Bone marrow (tissue), 2 donors: ENCODE measurements around the gene TNNT3.
"Not testable (repeated sequence)": the region's sequence is repeated elsewhere in the genome, so short reads cannot be mapped to it uniquely, and the experiment has no call there.

Experiments used
- DNase-seq, 2 donors: peaks; one replicate each; lab custom pipeline; 2025; lab: John Stamatoyannopoulos, UW

TNNT3 gene

DNA sequence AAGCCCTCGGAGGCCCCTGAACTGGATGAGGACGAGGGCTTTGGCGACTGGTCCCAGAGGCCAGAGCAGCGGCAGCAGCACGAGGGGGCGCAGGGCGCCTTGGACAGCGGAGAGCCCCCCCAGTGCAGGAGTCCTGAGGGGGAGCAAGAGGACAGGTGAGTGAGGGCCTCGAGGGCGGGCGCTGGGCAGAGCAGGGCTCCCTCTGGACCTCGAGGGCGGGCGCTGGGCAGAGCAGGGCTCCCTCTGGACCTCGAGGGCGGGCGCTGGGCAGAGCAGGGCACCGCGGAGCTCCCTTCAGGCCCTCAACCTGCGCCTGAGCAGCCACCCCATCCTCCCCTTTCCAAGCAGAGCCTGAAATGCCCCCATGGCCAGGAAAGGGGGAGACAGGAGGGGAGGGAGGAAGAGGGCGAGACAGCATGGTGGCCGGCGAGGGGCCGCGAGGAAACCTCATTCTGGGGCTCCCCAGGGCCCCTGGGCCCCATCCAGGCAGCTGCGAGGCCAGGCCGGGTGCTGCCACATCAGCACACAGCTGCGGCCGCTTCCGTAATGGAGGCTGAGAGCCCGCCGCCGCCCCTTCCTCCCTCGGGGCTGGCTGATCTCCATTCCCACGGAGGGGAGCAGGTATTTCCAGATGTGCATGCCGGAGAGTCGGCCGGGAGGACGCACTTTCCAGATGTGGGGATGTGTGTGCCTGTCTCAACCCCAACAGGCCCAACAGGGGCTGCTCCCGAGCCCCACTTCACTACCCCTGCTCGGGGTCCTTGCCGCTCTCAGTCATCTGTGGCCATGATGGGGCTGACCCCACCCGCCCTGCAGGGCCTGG, 37.9 kb upstream of the TNNT3 start:
- DNase-seq, result peak in 1 of 2 donors; percentile 6

DNA sequence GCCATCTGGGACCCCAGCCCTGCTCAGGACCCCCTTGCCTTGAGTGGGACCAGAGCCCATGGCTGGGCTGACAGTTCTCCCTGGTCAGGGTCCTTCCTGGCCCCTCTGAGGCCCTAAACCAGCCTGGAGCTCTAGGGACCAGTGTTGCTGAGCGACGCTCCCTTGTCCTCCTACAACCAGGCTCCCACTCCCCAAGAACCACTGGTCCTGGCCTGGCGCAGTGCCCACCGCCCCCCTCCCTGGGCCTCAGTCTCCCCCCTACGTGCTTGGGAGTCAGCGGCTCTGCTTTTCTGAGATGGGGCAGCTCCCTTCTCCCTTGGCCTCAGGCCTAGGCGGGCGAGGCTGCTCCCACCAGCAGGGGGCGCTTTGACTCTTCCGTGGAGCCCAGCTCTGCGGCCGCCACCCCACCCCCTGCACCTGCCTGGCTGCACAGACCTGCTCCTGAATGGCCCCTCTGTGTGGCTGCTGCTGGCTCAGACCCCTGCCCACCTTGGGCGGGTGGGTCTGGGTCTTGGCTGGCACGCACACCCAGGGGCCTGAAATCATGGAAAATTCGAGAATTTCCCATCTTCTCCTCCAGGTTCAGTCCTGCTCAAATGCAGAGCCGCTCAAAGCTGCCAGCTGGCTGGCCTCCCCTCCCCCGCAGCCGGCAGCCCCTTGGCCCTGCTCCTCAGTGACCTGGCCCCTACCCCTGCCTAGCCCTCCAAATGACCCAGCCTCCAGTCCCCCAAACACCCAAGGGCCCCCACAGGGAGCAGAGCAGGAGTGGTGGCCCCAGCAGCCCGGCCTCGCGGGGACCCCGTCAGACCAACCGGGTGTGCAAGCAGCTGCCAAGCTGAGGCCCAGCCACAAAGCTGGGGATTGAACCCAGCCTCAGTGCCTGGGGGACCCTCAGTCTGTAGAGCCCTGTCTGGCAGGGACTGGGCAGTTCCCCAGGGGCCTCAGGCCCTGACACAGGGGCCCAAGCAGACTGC, 37.0 kb upstream of the TNNT3 start:
- DNase-seq, result peak; percentile 43 to 47

DNA sequence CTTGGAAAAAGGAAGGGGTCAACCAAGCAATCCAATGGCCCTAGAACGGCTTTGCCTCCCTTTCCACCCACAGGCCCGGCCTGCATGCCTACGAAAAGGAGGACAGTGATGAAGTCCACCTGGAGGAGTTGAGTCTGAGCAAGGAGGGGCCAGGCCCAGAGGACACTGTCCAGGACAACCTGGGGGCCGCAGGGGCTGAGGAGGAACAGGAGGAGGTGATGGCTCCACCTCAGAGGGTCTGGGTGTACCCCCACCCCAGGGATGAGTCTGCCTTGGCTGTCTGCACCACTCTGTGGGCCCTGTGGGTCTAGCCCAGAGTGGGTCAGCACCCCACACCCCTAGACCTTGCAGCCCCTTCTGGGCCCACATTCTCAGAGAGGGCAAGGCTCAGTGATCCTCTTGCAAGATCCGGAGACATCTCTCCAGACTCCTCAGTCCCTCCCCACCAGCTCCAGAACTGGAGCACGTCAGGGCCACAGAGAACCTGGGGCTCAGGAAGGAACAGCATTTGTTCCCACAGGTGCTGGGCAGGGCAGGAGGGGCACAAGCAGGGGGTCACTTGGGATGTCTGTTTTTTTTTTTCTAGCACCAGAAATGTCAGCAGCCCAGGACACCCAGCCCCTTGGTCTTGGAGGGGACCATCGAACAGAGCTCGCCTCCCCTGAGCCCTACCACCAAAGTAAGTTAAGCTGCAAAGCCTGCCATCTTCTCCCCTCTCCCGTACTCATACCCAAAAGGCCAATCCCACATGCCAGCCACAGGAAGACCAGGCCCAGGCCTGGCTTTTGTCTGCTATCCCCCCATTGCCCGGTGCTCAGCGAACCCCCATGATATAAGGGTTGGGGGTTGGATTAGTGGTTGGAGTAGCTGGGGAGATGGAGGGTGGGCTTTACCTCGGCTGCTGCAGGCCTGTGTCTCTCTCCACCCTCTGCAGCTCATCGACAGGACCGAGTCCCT, 35.9 kb upstream of the TNNT3 start:
- no peak for DNase-seq

DNA sequence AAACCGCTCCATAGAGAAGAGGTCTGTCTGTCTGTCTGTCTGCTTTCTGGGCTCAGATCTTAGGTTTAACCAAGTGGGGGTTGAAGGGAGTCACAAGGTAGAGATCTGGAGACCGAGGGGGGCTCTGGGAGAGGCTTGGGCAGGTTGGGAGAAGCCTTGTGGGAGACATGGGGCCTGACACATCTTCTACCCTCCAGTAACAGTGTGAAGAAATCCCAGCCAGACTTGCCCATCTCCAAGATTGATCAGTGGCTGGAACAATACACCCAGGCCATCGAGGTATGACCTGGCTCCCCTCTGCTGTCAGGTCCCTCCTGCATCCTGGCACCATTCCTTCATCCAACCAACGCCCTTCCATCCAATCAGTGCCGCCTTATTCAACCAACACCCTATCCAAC, 35.2 kb upstream of the TNNT3 start:
- no peak for DNase-seq

DNA sequence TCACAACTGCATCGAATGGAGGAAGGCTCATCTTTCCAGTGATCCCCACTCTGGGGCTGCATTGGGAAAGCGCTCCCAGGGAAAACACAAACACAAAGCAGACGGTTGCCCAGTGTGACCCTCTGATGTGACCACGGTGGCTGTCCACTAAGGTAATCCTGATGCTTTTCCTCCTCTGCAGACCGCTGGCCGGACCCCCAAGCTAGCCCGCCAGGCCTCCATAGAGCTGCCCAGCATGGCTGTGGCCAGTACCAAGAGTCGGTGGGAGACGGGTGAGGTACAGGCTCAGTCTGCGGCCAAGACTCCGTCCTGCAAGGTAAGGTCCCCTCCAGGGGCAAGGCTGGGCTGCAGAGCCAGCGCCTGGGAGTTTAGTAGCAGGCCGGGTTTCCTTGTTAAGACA, 33.0 kb upstream of the TNNT3 start:
- not testable (repeated sequence) for DNase-seq

DNA sequence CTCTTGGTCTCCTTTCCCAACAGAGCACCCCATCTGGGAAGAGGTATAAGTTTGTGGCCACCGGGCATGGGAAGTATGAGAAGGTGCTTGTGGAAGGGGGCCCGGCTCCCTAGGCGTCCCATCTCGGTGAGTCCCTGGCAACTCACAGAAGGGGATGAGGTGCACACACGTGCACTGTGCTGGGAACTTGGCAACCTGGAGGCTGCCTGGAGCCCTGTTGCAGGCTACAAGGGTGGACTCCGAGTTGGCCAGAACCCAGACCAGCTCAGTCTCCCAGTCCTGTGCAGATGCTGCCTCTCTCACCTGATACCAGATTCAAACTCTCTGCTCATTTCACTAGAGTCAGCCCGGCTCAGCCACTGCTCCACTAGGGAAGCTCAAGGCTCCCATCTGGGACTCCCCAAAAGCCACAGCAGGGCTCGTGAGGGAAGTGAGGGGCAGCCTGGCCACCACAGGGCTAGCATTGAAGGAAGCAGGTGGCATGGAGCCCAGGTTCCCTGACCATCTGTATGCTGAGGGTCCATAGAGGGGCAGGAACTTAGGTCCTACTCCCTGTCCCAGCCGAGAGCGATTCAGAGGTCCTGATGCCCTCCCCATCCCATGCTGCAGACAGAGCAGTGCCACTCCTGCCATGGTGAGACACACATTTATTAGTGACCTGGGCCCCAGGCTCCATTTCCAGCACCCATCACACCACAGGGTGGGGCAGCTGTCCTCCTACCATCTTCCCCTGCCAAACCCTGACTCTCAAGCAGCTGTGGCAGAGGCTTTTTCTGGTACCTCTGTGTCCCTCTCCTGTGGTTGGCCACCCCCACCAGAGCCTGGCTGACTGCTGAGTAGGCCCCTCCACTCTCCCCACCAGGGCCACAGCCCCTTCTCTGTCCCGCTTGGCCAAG, 31.8 kb upstream of the TNNT3 start:
- no peak for DNase-seq

DNA sequence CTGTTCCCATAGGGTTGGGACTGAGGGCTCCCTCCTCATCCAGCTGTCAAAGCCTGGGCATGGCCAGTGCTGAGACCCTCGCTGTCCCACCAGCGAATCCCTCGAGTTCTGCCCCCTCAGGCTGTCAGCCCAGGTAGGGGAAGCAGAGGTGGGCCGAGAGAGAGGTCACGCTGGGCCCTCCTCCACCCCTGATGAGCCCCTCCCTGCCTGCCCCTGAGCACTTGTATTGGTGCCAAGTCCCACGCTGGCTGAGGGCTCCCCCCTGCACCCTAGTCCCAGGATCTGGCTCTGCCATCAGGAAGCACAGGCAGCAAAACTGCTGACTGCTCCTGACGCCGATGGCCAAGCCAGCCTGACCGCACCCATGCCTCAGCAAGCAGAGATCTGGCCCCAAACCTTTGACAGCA, 31.2 kb upstream of the TNNT3 start:
- no peak for DNase-seq

DNA sequence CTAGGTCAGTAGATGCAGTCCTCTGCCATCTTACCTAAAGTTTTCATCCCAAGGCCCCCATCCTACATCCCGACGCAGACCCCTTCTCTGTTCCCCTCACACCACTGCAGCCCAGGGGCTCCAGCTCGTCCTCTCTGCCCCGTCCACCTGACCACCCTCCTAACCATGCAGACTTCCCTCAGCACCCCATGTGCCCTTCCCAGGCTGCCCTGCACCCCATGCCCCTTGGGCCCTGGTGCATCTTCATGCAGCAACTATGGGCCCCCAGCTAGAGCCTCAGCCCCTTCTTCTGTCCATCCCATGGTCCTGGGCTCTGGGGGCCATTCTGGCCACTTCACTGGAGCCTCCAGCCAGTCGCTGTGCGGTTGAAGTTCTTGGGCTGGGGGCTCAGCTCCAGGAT, 30.7 kb upstream of the TNNT3 start:
- no peak for DNase-seq

DNA sequence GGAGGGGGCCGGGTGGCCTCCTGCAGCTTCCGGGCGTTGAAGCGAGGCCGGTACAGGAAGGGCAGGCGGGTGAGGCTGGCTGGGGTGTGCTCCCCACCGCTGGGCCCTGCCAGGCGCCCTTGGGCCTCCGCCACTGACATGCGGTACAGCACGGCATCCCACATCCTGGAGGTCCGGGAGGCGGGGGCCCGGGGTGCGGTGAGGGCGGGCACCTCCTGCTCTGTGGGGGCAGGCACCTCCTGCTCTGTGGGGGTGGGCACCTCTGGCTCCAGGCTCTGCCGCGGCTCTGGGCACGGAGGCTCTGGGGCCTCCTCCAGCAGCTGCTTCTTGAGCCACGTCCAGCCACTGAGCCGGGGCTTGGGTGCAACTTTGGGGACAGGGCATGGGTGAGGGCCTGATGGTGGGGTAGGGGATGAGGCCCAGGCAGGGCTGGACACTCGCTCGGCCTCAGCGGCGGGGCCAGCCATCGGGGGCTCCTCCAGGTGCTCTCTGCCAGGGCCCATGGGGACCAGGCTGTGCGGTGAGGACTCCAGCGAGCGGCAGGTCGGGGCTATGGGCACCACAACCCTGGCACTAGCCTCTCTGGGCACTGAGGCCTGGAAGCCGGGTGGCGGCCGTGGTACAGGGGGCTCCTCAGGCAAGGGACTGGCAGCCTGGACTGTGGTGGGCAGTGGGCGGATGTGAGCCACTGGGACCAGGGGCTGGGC, 30.1 kb upstream of the TNNT3 start:
- peak in 1 of 2 donors; percentile 64 for DNase-seq

DNA sequence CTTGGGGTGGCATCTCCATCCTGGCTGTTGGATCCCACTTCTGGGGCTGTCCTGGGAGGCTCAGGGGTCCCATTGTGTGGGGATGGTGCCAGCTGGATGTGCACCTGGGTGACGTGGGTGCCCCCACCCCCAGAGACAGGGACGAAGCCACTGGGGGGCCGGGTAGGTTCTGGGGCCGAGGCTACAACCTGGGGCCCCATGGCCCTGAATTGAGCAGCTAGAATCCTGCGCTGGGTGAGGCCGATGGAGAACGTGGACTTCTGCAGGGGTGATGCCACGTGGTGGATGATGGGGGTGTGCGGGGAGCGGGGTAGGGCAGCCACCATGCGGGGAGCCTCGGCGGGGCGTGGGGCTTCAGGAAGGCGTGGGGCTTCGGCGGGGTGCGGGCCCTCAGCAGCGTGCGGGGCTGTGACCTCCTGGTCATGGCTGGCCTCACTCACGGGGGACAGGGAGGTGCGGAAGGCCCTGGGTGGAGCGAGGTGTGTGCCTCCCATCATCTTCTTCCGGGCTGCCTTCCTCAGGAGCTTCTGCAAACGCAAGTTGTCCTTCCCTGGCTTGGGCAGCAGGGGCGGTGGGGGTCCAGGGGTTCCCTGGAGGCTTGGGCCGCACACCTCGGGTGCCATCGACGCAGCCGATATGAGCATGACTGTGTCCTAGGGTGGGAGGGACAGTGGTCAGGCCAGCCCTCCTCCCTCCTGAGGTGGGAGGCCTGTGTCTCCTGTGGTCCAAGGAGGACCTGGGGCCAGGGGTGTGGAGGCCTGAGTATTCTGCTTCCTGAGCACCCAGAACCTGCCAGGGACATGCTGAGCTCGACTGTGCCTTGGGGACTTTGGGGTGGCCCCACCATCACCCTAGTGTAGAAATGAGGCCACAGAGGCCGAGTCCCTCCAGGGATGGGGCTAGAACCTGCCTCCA, 29.3 kb upstream of the TNNT3 start:
- peak in 1 of 2 donors; percentile 4 for DNase-seq

DNA sequence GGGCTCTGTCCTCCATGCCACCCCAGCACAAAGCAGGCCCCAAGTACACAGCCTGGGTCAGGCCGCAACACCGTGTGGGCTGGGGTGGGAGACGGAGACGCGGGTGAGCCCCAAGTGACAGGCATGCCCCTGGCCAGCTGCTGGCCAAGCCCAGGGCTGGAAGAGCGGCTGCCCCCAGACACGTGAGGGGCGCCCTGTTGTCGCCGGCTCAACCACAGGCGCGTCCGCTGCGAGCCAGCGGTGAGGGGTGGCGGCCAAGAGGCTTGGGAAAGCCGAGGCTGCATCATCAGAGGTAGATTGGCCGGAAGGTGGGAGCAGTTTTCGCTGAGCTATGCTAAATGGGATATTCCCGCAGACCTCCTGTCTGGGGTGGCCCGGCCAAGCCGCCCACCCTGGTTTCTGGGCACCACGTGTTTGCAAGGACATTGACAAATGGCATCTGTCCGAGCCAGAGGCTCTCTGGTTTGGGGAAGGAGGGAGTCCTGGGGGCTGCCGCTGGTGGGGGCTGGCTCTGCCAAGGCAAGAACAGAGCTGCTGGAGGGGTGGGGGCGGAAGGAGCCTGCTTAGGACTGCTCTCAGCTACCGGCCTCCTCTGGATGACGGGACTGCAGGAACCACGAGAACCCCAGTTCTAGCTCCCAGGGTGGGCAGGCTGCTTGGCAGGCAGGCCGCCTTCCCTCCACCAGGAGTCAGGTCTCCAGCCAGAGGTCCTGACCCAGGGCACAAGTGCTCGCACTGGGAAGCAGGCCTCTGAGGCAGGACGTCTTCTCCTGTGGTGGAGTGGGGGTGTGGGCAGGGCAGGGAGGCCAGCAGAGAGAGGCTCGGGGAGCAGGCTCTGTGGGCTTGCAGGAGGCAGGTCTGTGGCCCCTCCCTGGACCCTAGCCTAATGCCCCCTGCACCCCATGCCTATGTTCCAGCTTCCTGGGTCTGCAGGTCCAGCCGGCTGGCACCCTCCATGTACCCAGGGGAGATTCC, 28.4 kb upstream of the TNNT3 start:
- DNase-seq, result peak in 1 of 2 donors; percentile 7

DNA sequence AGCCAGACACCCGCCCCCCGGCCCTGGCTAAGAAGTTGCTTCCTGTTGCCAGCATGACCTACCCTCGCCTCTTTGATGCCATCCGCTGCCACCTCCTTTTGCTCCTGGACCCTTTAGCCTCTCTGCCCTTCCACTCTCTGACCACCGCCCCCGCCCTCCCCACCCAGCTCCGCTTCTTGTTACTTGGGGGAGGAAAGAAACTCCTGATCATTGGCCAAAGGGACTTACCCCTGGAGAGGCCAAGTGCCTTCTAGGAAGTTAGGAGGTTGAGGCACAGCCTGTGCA, 27.7 kb upstream of the TNNT3 start, which contains the start of gene PRR33:
TSS of gene PRR33 (minus strand) at position 65 of the 285 bp plus-strand sequence. CDS start 1,311 bp downstream, outside the sequence.
- DNase-seq, result no peak

DNA sequence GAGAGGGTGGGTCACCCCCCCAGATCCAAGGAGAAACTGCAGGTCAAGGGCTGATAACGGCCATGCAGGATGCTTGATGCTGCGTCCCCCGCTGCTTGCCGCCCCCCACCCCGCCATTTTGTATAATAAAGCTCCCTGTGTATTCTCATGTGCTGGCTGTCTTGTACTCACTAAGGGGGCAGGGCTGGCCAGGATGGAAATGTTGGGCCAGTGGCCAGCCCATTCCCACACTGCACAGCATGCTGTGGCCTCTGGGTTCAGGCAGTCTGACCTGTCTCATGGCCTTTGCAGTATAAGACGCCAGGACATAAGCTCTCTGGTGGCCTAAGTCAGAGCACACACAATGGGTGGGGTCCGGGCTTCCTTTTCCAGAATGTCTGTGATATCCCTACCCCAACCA, 27.4 kb upstream of the TNNT3 start:
- no peak for DNase-seq

DNA sequence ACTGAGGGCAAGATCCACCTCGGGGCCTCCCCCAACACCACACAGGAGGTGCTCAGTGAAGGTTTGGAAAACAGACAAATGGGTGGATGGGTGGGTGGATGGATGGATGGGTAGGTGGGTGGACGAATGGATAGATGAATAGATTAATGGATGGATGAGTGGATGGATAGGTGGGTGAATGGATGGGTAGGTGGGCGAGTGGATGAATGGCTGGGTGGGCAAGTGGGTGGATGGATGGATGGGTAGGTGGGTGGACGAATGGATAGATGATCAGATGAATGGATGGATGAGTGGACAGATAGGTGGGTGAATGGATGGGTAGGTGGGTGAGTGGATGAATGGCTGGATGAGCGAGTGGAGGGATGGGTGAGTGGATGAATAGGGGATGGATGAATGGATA, 26.9 kb upstream of the TNNT3 start:
- DNase-seq, result no peak

DNA sequence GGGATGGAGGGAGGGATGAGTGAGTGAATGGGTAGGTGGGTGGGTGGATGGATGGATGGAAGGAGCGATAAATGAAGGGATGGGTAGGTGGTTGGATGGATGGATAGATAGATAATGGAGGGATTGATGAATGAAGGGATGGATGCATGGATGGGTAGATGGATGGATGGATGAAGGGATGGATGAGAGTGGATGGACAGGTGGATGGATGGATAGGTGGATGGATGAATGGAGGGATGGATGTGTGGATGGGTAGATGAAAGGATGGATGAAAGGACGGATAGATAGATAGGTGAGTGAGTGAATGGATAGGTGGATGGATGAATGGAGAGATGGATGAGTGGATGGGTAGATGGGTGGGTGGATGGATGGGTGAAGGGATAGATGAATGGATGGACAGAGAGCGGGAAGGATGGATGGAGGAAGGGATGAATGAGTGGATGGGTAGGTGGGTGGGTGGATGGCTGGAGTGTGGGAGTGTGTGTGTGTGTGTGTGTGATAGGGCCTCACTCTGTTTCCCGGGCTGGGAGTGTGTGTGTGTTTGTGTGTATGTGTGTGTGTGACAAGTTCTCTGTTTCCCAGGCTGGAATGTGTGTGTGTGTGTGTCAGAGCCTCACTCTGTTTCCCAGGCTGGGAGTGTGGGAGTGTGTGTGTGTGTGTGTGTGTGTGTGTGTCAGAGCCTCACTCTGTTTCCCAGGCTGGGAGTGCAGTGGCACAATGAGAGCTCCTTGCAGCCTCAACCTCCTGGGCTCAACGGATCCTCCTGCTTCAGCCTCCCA, 25.7 kb upstream of the TNNT3 start:
- DNase-seq, result no peak

DNA sequence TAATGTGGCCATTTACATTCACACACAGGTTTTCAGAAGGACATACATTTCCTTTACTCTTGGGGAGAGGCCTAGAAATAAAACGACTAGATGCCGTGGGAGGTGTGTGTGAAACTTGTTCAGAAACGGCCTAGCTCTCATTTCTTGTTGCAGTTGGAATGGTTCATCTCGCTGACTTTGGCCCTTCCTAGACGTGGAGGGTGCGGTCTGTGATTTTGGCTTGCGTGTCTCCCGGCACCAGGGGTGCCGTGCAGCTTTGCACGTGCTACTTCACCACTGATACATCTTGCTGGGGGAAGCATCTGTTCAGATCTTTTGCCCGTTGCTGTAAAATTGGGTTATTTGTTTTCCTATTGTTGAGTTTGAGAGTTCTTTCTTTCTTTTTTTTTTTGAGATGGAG, 24.7 kb upstream of the TNNT3 start:
- no peak for DNase-seq

DNA sequence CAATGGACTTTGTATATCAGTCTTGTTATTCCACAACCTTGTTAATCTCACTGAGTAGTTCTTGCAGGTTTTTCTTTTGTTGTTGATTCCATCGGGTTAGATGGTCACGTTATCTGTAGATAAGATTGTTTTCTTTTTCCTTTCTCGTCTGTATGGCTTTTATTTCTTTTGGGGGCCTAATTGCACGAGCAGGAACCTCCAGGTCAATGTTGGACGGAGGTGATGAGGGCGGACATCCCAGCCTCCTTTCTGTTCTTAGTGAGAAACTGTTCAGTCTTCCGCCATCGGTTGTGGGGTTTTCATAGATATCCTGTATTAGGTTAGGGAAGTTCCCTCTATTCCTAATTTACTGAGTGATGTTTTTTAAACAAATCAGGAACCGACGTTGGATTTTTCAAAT, 23.0 kb upstream of the TNNT3 start:
- DNase-seq, result no peak
